ENCODE measurements around the gene ACAN. TPM values are rescaled to one million over a fixed set of nuclear protein-coding genes. Genes with fewer than 3 reads are reported as not detected.

ACAN gene
- total RNA-seq, 1 experiment from 2014 or later, result 1.4 TPM

GRCh38 chr15:88802991-88803240, 320 bp upstream of the ACAN start:
- no peak; the same call in 1 of the 2 replicates for ATAC-seq
- POLR2A ChIA-PET, result no interaction called here
- no peak for DNase-seq (ENCODE audit: low spot score)
- H3K36me3 Mint-ChIP-seq, result no peaks in the 10 kb centered on the region
- peaks cover 84% of the 10 kb centered on the region for H3K27me3 Mint-ChIP-seq (ENCODE audit: low read depth)
- TF ChIP-seq, protein P1, sequence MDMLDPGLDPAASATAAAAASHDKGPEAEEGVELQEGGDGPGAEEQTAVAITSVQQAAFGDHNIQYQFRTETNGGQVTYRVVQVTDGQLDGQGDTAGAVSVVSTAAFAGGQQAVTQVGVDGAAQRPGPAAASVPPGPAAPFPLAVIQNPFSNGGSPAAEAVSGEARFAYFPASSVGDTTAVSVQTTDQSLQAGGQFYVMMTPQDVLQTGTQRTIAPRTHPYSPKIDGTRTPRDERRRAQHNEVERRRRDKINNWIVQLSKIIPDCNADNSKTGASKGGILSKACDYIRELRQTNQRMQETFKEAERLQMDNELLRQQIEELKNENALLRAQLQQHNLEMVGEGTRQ (CRISPR knock-in tag; IDR thresholded peaks at IDR 0.05), result no peak
- TF ChIP-seq, protein P2, sequence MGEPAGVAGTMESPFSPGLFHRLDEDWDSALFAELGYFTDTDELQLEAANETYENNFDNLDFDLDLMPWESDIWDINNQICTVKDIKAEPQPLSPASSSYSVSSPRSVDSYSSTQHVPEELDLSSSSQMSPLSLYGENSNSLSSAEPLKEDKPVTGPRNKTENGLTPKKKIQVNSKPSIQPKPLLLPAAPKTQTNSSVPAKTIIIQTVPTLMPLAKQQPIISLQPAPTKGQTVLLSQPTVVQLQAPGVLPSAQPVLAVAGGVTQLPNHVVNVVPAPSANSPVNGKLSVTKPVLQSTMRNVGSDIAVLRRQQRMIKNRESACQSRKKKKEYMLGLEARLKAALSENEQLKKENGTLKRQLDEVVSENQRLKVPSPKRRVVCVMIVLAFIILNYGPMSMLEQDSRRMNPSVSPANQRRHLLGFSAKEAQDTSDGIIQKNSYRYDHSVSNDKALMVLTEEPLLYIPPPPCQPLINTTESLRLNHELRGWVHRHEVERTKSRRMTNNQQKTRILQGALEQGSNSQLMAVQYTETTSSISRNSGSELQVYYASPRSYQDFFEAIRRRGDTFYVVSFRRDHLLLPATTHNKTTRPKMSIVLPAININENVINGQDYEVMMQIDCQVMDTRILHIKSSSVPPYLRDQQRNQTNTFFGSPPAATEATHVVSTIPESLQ (CRISPR knock-in tag; IDR thresholded peaks at IDR 0.05), result no peak
- TF ChIP-seq SP1 (CRISPR knock-in tag; conservative IDR thresholded peaks at IDR 0.05), result no peak
- TF ChIP-seq, protein P3, sequence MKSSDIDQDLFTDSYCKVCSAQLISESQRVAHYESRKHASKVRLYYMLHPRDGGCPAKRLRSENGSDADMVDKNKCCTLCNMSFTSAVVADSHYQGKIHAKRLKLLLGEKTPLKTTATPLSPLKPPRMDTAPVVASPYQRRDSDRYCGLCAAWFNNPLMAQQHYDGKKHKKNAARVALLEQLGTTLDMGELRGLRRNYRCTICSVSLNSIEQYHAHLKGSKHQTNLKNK (CRISPR knock-in tag; IDR thresholded peaks at IDR 0.05), result no peak
- no peak for TF ChIP-seq ZNF671 (CRISPR knock-in tag; IDR thresholded peaks at IDR 0.05)
- TF ChIP-seq, protein P4, sequence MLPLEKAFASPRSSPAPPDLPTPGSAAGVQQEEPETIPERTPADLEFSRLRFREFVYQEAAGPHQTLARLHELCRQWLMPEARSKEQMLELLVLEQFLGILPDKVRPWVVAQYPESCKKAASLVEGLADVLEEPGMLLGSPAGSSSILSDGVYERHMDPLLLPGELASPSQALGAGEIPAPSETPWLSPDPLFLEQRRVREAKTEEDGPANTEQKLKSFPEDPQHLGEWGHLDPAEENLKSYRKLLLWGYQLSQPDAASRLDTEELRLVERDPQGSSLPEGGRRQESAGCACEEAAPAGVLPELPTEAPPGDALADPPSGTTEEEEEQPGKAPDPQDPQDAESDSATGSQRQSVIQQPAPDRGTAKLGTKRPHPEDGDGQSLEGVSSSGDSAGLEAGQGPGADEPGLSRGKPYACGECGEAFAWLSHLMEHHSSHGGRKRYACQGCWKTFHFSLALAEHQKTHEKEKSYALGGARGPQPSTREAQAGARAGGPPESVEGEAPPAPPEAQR (CRISPR knock-in tag; IDR thresholded peaks at IDR 0.05), result no peak
- TF ChIP-seq ZNF423 (CRISPR knock-in tag; IDR thresholded peaks at IDR 0.05), result no peak
- no peak for TF ChIP-seq SOX15 (CRISPR knock-in tag; IDR thresholded peaks at IDR 0.05)
- TF ChIP-seq, protein P5, sequence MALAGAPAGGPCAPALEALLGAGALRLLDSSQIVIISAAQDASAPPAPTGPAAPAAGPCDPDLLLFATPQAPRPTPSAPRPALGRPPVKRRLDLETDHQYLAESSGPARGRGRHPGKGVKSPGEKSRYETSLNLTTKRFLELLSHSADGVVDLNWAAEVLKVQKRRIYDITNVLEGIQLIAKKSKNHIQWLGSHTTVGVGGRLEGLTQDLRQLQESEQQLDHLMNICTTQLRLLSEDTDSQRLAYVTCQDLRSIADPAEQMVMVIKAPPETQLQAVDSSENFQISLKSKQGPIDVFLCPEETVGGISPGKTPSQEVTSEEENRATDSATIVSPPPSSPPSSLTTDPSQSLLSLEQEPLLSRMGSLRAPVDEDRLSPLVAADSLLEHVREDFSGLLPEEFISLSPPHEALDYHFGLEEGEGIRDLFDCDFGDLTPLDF (CRISPR knock-in tag; IDR thresholded peaks at IDR 0.05), result no peak
- TF ChIP-seq FOXP4 (CRISPR knock-in tag; IDR thresholded peaks at IDR 0.05), result no peak
- TF ChIP-seq EMX1 (CRISPR knock-in tag; IDR thresholded peaks at IDR 0.05), result no peak
- TF ChIP-seq, protein P6, sequence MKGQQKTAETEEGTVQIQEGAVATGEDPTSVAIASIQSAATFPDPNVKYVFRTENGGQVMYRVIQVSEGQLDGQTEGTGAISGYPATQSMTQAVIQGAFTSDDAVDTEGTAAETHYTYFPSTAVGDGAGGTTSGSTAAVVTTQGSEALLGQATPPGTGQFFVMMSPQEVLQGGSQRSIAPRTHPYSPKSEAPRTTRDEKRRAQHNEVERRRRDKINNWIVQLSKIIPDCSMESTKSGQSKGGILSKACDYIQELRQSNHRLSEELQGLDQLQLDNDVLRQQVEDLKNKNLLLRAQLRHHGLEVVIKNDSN (CRISPR knock-in tag; IDR thresholded peaks at IDR 0.05), result no peak
- TF ChIP-seq, protein P7, sequence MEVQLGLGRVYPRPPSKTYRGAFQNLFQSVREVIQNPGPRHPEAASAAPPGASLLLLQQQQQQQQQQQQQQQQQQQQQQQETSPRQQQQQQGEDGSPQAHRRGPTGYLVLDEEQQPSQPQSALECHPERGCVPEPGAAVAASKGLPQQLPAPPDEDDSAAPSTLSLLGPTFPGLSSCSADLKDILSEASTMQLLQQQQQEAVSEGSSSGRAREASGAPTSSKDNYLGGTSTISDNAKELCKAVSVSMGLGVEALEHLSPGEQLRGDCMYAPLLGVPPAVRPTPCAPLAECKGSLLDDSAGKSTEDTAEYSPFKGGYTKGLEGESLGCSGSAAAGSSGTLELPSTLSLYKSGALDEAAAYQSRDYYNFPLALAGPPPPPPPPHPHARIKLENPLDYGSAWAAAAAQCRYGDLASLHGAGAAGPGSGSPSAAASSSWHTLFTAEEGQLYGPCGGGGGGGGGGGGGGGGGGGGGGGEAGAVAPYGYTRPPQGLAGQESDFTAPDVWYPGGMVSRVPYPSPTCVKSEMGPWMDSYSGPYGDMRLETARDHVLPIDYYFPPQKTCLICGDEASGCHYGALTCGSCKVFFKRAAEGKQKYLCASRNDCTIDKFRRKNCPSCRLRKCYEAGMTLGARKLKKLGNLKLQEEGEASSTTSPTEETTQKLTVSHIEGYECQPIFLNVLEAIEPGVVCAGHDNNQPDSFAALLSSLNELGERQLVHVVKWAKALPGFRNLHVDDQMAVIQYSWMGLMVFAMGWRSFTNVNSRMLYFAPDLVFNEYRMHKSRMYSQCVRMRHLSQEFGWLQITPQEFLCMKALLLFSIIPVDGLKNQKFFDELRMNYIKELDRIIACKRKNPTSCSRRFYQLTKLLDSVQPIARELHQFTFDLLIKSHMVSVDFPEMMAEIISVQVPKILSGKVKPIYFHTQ (CRISPR knock-in tag; IDR thresholded peaks at IDR 0.05), result no peak
- TF ChIP-seq, protein P8, sequence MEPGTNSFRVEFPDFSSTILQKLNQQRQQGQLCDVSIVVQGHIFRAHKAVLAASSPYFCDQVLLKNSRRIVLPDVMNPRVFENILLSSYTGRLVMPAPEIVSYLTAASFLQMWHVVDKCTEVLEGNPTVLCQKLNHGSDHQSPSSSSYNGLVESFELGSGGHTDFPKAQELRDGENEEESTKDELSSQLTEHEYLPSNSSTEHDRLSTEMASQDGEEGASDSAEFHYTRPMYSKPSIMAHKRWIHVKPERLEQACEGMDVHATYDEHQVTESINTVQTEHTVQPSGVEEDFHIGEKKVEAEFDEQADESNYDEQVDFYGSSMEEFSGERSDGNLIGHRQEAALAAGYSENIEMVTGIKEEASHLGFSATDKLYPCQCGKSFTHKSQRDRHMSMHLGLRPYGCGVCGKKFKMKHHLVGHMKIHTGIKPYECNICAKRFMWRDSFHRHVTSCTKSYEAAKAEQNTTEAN (CRISPR knock-in tag; IDR thresholded peaks at IDR 0.05), result no peak
- no peak for TF ChIP-seq MXD4 (CRISPR knock-in tag; IDR thresholded peaks at IDR 0.05; ENCODE audit: borderline replicate concordance)
- TF ChIP-seq KAT7 (CRISPR knock-in tag; IDR thresholded peaks at IDR 0.05; ENCODE audit: borderline replicate concordance), result no peak
- TF ChIP-seq ZNF425 (CRISPR knock-in tag; conservative IDR thresholded peaks at IDR 0.05), result no peak
- TF ChIP-seq ZNF396 (CRISPR knock-in tag; IDR thresholded peaks at IDR 0.05; ENCODE audit: borderline replicate concordance), result no peak
- H3K4me3 Mint-ChIP-seq, result peak overlapping the region; percentile 94
- CTCF ChIA-PET, result interaction anchor here (0.8 to 1.9 kb wide), 4 partner anchors 33 to 101 kb away, joined by 3 to 6 read pairs (median 4); no protein-coding TSS in a partner anchor
- peaks cover 11% of the 10 kb centered on the region for H3K4me1 Mint-ChIP-seq
- H3K27ac Mint-ChIP-seq, result no peak overlapping the region
- H3K9me3 Mint-ChIP-seq, result no peaks in the 10 kb centered on the region

Measured in WTC11 (cell line).